Heart right ventricle (tissue), 16 donors: Measurements from ENCODE around the gene FAM156B. TPM values are rescaled to one million over a fixed set of nuclear protein-coding genes. Genes with fewer than 3 reads are reported as not detected.
"Not testable (repeated sequence)": the region's sequence is repeated elsewhere in the genome, so short reads cannot be mapped to it uniquely, and the experiment has no call there.

Source experiments
- ATAC-seq, 8 donors: fragments of 200-7000 bp; cut with Tn5 transposase; one replicate each; pipeline ENCODE4 v1.9.1; 2020; ENCODE audit warnings: mild to moderate bottlenecking in 8 of 8, moderate library complexity in 8 of 8, moderate number of reproducible peaks in 1 of 8
- DNase-seq, 2 donors: peaks; one replicate each; pipeline ENCODE4 v3.0.0-alpha.2; 2020
- H3K27ac ChIP-seq, 10 donors: fragments of 200-600 bp; sonication (generic) in 2 of 10; one replicate each; pipeline versions ENCODE4 v1.5.0 to v1.8.0; 2020 to 2022; ENCODE audit warnings: mild to moderate bottlenecking in 3 of 10
- H3K27me3 ChIP-seq, 7 donors: fragments of 200-600 bp; one replicate each; pipeline ENCODE4 v1.8.0; 2021 to 2022; ENCODE audit warnings: mild to moderate bottlenecking in 2 of 7
- H3K36me3 ChIP-seq, 9 donors: fragments of 200-600 bp; sonication (generic) in 1 of 9; one replicate each; pipeline versions ENCODE4 v1.5.0 to v1.8.0; 2020 to 2022; ENCODE audit warnings: mild to moderate bottlenecking in 2 of 9
- H3K4me1 ChIP-seq, 9 donors: fragments of 200-600 bp; sonication (generic) in 1 of 9; one replicate each; pipeline versions ENCODE4 v1.5.0 to v1.8.0; 2020 to 2022; ENCODE audit warnings: mild to moderate bottlenecking in 4 of 9
- H3K4me3 ChIP-seq, 10 donors: fragments of 200-600 bp; sonication (generic) in 2 of 10; one replicate each; pipeline versions ENCODE4 v1.5.0 to v1.8.0; 2020 to 2022; ENCODE audit warnings: mild to moderate bottlenecking in 7 of 10, moderate library complexity in 2 of 10
- H3K9me3 ChIP-seq, 11 donors: fragments of 200-600 bp in 10 of 11; sonication (generic) in 2 of 11; one replicate each; pipeline versions ENCODE4 v1.5.0 to v1.8.0; 2013 to 2022; ENCODE audit warnings: mild to moderate bottlenecking in 2 of 11, control low read depth in 1 of 11, moderate library complexity in 1 of 11
- WGBS, 2 donors: extraction: QIAGEN DNeasy Blood & Tissue Kit; methylation state at CpG; one replicate each; pipeline ENCODE4 v1.1.7; 2013; ENCODE audit warnings: inconsistent platforms in 1 of 2; 5-methylcytosine and 5-hydroxymethylcytosine counted together
- intact Hi-C, 10 donors: fragments of 100-400 bp; cut with DNase I; formaldehyde crosslinking; loops; one replicate each; pipeline versions ENCODE4 v1.11.1 to v1.14.2; 2022
- polyA plus RNA-seq, 2 donors: library from polyadenylated mRNA; stranded (reverse); fragments of 200-250 nt; gene quantifications; one replicate each; pipeline ENCODE4 v1.2.3, GENCODE V29; 2013
- total RNA-seq, 10 donors: library from RNA; stranded (reverse); fragmentation: NEBNext Ultra II Directional in 3 of 10; extraction: Animal tissue kit (Norgen Biotek cat#: 25700) in 3 of 10; gene quantifications; one replicate each; pipeline versions ENCODE4 v1.2.1 to v1.2.4, GENCODE V29; 2021 to 2023
- donor health status: Arrhythmogenic right ventricular cardiomyopathy.
- donor health status: ischemic (EF 13 %, LVEDD 7.1; RV severe dilation, severe dysfunction).
- donor health status: healthy with polysubstance abuse.
- donor health status: DM: no; HTN: yes; CAD: no.
- donor health status: DM: no; HTN: no; CAD: no.
- donor health status: ischemic (EF 25% LVEDD 6.9; RV normal size, moderate dysfunction).
- donor health status: ischemic (EF 25% LVEDD 5.7; RV mildly dilated, moderate dysfunction).
- donor health status: healthy.
- donor health status: DM: yes; HTN: yes; CAD: no.
- donor health status: Ischemic cardiomyopathy.
- donor health status: ischemic (EF 35%, LVEDD 5.7; RV mildly dilated, moderate dysfunction).
- donor health status: nonischemic (EF 11% LVEDD 7.7; RV severe dilation, severe dysfunction).
- donor health status: DM: yes; HTN: yes; CAD: no.
- donor health status: PGD.
- donor health status: ischemic (EF 29% LVEDD 5.4; RV normal size, mild dysfunction).
- donor health status: nonischemic (EF 23%, LVEDD 6.1; RV moderate dilation, normal function).

The FAM156B gene
- total and polyA plus RNA-seq, 12 donors: 4.3 to 41.4 (median 7.1) TPM

- DNase-seq, intact Hi-C loops, H3K36me3 ChIP-seq, H3K9me3 ChIP-seq, H3K27ac ChIP-seq, H3K27me3 ChIP-seq, H3K4me3 ChIP-seq, H3K4me1 ChIP-seq: not testable (repeated sequence)
- WGBS, 2 donors: no CpG with 5 or more reads among the region's 17 CpGs
- ATAC-seq: peak in 2 of 8 donors; percentile 15 to 53
These were observed 51.1 kb downstream of the FAM156B start for GRCh38 chrX:52948265-52948664.

GRCh38 chrX:52949325-52949724 lies 52.2 kb downstream of the FAM156B start:
- H3K4me3 ChIP-seq, H3K4me1 ChIP-seq, H3K27ac ChIP-seq, DNase-seq, H3K27me3 ChIP-seq, H3K36me3 ChIP-seq, ATAC-seq, intact Hi-C loops, H3K9me3 ChIP-seq: not testable (repeated sequence)
- WGBS, 2 donors: no CpG with 5 or more reads among the region's 4 CpGs

- H3K4me1 ChIP-seq, H3K27me3 ChIP-seq, H3K4me3 ChIP-seq, H3K27ac ChIP-seq, H3K36me3 ChIP-seq, ATAC-seq, DNase-seq, intact Hi-C loops, H3K9me3 ChIP-seq: not testable (repeated sequence)
- WGBS, 2 donors: no CpG with 5 or more reads among the region's 10 CpGs
These were observed 52.8 kb downstream of the FAM156B start for GRCh38 chrX:52949884-52950283.

Other genes starting within 250 kb of the FAM156B start
- gene SSX7, start 242.4 kb upstream of the FAM156B start, total RNA-seq: not detected
- gene SSX7, start 242.4 kb upstream of the FAM156B start, polyA plus RNA-seq: not detected
- not detected for gene SSX2, start 190.2 kb upstream of the FAM156B start, total RNA-seq
- not detected for gene SSX2, start 190.2 kb upstream of the FAM156B start, polyA plus RNA-seq
- gene SSX2B, start 146.1 kb upstream of the FAM156B start, total RNA-seq: not detected
- not detected for gene SSX2B, start 146.1 kb upstream of the FAM156B start, polyA plus RNA-seq
- not detected for gene SPANXN5, start 99.9 kb upstream of the FAM156B start, total RNA-seq
- not detected for gene SPANXN5, start 99.9 kb upstream of the FAM156B start, polyA plus RNA-seq
- gene XAGE5, start 86.0 kb upstream of the FAM156B start, total RNA-seq: not detected
- gene XAGE5, start 86.0 kb upstream of the FAM156B start, polyA plus RNA-seq: not detected
- not detected for gene XAGE3, start 29.2 kb upstream of the FAM156B start, total RNA-seq
- not detected for gene XAGE3, start 29.2 kb upstream of the FAM156B start, polyA plus RNA-seq
- 1 to 10 TPM; 5.5 to 9.4 (median 7.1) TPM for gene FAM156A, start 61.2 kb downstream of the FAM156B start, total RNA-seq
- 10 to 100 TPM; 11.9 to 12.4 TPM for gene FAM156A, start 61.2 kb downstream of the FAM156B start, polyA plus RNA-seq
- gene GPR173, start 151.5 kb downstream of the FAM156B start, total RNA-seq: 1 to 10 TPM in 3 of 10 donors, under 1 TPM in 7; 0.54 to 2.5 (median 0.73) TPM
- under 1 TPM; 0.70 to 0.95 TPM for gene GPR173, start 151.5 kb downstream of the FAM156B start, polyA plus RNA-seq
- 10 to 100 TPM; 17.2 to 48.8 (median 25.5) TPM for gene TSPYL2, start 185.0 kb downstream of the FAM156B start, total RNA-seq
- gene TSPYL2, start 185.0 kb downstream of the FAM156B start, polyA plus RNA-seq: 100 to 1,000 TPM in 1 of 2 donors, 10 to 100 TPM in 1; 54.4 to 136 TPM
- gene KANTR, start 196.8 kb downstream of the FAM156B start, total RNA-seq: 10 to 100 TPM in 2 of 10 donors, 1 to 10 TPM in 8; 2.7 to 11.5 (median 7.0) TPM
- 10 to 100 TPM in 1 of 2 donors, 1 to 10 TPM in 1; 2.1 to 12.6 TPM for gene KANTR, start 196.8 kb downstream of the FAM156B start, polyA plus RNA-seq